Uterine smooth muscle cell (primary cell): ENCODE measurements around the gene PLA1A. TPM values are rescaled to one million over a fixed set of nuclear protein-coding genes. Genes with fewer than 3 reads are reported as not detected.

Experiments
- total RNA-seq: library from RNA; depleted of rRNA; stranded (reverse); fragments of >200 nt; gene quantifications from 2 replicates; pipeline ENCODE4 v1.2.3, GENCODE V29; 2014

Gene PLA1A
- total RNA-seq: 0.25 and 0.33 TPM in 2 replicates

GRCh38 chr3:119597548-119598288, at the start of gene PLA1A:
PLA1A (plus strand) TSS chr3:119597885; CDS start chr3:119597914, 29 bp downstream.

GRCh38 chr3:119559441-119559963, 38.2 kb upstream of the PLA1A start, which contains the start of gene CD80:
CD80 (minus strand) TSS chr3:119559614; CDS start chr3:119557728, 1,886 bp downstream.

GRCh38 chr3:119579366-119580066, 18.2 kb upstream of the PLA1A start, which contains the start of gene ADPRH:
ADPRH (plus strand) TSS chr3:119579492; CDS start chr3:119582170, 2,678 bp downstream.

GRCh38 chr3:119660474-119661440, 63.1 kb downstream of the PLA1A start, which contains the start of gene POPDC2:
POPDC2 (minus strand) TSS chr3:119660589; CDS start chr3:119660423, 166 bp downstream.

GRCh38 chr3:119676771-119677640, 79.3 kb downstream of the PLA1A start, which contains the start of gene COX17:
COX17 (minus strand) TSS chr3:119677406; CDS start chr3:119677310, 96 bp downstream.

Other genes with a start within 250 kb of the PLA1A start
- 78.2 and 99.8 TPM in 2 replicates for gene TMEM39A, start 134.3 kb upstream of the PLA1A start, total RNA-seq
- 19.4 and 23.2 TPM in 2 replicates for gene POGLUT1, start 128.9 kb upstream of the PLA1A start, total RNA-seq
- 50.4 and 51.6 TPM in 2 replicates for gene TIMMDC1, start 99.3 kb upstream of the PLA1A start, total RNA-seq
- gene CD80, start 38.3 kb upstream of the PLA1A start, total RNA-seq: 0.37 TPM in 1 of 2 replicates, not detected in the other
- gene ADPRH, start 18.4 kb upstream of the PLA1A start, total RNA-seq: 4.5 and 8.1 TPM in 2 replicates
- 0.50 and 6.3 TPM in 2 replicates for gene POPDC2, start 62.7 kb downstream of the PLA1A start, total RNA-seq
- 14.1 and 18.9 TPM in 2 replicates for gene COX17, start 79.5 kb downstream of the PLA1A start, total RNA-seq
- 0.62 and 0.77 TPM in 2 replicates for gene CFAP91, start 105.1 kb downstream of the PLA1A start, total RNA-seq
- gene NR1I2, start 184.2 kb downstream of the PLA1A start, total RNA-seq: 0.12 TPM in 1 of 2 replicates, not detected in the other